Fibroblast of villous mesenchyme (primary cell): ENCODE data around the gene MRPL49. TPM values are rescaled to one million over a fixed set of nuclear protein-coding genes. Genes with fewer than 3 reads are reported as not detected.
"Not testable (repeated sequence)": the region's sequence is repeated elsewhere in the genome, so short reads cannot be mapped to it uniquely, and the experiment has no call there.

Experiments used
- DNase-seq: peaks from one replicate; pipeline ENCODE4 v3.0.0-alpha.2; 2010; ENCODE audit warnings: low read depth
- H3K4me3 ChIP-seq: 2 replicates; pipeline ENCODE4 v1.5.1; 2011; ENCODE audit warnings: low read depth, mild to moderate bottlenecking, low read length
- total RNA-seq: library from RNA; depleted of rRNA; stranded (reverse); fragments of >200 nt; gene quantifications from 2 replicates; pipeline ENCODE4 v1.2.3, GENCODE V29; 2012
- TF ChIP-seq, protein P1 (sequence below): IDR thresholded peaks from 2 replicates; pipeline ENCODE4 v1.5.1; 2012; ENCODE audit warnings: low read depth, mild to moderate bottlenecking, low read length; ENCODE audit not compliant: insufficient read depth

MRPL49 gene
- total RNA-seq, 1 donor, result 54.4 TPM

DNA sequence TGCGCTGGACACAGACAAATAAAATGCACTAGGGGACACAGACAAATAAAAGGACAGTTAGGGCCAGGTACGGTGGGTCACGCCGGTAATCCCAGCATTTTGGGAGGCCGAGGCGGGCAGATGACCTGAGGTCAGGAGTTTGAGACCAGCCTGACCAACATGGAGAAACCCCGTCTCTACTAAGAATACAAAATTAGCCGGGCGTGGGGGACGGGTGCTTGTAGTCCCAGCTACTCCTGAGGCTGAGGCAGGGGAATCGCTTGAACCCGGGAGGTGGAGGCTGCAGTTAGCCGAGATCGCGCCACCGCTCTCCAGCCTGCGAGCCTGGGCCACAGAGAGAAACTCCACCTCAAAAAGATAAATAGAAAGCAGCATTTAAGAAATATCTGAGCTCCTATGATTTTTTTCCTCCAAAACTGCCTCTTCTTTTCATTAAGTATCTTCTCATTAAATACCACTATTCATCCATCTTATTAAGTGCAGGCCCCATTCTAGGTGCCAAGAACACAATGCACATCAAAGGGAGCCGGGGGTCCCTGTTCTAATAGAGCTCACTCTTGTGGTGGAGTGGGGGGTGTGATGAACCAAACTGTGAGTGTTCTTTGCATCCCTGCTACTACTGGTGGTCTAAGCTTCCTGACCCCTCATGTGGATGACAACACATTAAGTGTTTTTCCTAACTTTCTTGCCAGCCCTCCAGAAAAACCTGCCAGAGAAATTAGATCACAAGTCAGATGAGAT is 3.9 kb upstream of the MRPL49 start:
- no peak for DNase-seq
- TF ChIP-seq, protein P1, sequence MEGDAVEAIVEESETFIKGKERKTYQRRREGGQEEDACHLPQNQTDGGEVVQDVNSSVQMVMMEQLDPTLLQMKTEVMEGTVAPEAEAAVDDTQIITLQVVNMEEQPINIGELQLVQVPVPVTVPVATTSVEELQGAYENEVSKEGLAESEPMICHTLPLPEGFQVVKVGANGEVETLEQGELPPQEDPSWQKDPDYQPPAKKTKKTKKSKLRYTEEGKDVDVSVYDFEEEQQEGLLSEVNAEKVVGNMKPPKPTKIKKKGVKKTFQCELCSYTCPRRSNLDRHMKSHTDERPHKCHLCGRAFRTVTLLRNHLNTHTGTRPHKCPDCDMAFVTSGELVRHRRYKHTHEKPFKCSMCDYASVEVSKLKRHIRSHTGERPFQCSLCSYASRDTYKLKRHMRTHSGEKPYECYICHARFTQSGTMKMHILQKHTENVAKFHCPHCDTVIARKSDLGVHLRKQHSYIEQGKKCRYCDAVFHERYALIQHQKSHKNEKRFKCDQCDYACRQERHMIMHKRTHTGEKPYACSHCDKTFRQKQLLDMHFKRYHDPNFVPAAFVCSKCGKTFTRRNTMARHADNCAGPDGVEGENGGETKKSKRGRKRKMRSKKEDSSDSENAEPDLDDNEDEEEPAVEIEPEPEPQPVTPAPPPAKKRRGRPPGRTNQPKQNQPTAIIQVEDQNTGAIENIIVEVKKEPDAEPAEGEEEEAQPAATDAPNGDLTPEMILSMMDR, result no peak
- no peak overlapping the region for H3K4me3 ChIP-seq

DNA sequence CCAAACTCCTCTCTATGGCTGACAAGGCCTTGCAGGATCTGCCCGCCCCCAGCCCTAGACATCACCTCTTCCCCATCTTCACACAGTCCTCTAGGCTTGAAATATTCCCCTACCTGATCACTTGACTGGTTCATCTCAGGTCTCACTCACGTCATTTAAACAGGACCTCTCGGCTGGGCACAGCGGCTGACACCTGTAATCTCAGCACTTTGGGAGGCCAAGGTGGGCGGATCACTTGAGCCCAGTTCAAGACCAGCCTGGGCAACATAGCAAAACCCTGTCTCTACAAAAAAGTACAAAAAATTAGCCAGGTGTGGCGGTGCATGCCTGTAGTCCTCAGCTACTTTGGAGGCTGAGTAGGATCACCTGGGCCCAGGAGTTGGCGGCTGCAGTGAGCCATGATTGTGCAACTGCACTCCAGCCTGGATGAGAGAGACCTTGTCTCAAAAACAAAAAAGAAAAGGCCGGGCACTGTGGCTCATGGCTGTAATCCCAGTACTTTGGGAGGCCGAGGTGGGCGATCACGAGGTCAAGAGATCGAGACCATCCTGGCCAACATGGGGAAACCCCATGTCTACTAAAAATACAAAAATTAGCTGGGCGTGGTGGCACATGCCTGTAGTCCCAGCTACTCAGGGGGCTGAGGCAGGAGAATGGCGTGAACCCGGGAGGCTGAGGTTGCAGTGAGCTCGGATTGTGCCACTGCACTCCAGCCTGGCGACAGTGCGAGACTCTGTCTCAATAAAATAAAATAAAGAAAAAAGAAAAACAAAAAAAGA is 3.0 kb upstream of the MRPL49 start:
- DNase-seq, H3K4me3 ChIP-seq: not testable (repeated sequence)

DNA sequence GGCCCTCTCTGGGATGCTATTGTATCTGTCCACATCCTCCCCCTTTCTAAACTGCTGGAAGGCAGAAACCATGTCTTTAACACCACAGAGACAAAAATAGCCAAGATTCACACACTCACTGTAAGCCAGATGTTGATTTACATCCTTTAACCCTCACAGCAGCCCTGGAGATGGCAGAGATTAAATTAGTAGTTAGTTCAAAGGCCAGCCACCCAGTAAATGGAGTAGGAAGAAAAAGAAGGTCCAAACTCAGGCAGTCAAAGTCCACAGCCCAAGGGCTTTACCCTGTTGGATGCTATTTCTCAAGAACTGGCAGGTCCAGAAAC is 2.5 kb upstream of the MRPL49 start:
- DNase-seq, result no peak
- TF ChIP-seq, protein P1, result no peak
- H3K4me3 ChIP-seq, result no peak overlapping the region

DNA sequence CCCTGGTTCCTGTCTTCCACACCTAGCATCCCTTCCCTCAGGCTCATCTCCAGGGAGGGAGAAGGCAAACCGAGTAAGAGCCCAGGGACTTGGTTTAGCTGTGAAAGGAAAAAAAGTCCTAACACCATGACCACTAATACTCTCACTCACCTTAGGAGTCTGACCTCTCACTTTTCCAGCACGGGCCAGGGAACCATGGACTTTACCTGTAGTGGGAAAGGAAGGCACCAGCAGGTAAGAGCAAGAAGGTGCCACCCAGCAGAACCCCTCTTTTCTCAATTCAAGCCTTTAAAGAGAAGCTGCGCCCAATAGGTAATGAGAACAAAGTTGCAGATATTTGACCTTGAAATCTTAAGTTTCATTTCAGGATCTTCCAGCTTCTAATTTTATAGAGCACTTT is 1.3 kb upstream of the MRPL49 start:
- DNase-seq, result no peak
- TF ChIP-seq, protein P1, result no peak
- H3K4me3 ChIP-seq, result peak overlapping the region; percentile 99

DNA sequence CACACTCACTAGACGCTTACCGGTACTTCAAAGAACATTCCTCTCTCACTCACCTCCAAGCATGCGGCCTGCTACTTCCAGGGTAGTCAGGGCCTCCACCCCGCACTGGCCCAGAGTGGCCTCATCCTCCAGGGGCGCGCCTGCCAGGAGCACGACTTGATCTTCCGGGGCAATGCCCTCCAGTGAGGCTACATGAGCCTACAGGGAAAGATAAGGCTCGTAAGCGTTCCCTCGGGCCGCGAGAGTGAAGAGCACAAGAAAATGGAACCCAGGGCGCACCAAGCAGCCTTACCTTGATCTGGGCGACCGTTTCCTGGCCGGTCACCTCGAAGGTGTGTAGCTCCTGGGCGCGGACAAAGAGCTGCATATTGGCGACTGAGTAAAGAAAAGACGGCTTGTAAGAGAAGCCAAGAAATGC is 665 bp upstream of the MRPL49 start:
- peak overlapping the region; percentile 99 for H3K4me3 ChIP-seq
- TF ChIP-seq, protein P1, result no peak
- no peak for DNase-seq

DNA sequence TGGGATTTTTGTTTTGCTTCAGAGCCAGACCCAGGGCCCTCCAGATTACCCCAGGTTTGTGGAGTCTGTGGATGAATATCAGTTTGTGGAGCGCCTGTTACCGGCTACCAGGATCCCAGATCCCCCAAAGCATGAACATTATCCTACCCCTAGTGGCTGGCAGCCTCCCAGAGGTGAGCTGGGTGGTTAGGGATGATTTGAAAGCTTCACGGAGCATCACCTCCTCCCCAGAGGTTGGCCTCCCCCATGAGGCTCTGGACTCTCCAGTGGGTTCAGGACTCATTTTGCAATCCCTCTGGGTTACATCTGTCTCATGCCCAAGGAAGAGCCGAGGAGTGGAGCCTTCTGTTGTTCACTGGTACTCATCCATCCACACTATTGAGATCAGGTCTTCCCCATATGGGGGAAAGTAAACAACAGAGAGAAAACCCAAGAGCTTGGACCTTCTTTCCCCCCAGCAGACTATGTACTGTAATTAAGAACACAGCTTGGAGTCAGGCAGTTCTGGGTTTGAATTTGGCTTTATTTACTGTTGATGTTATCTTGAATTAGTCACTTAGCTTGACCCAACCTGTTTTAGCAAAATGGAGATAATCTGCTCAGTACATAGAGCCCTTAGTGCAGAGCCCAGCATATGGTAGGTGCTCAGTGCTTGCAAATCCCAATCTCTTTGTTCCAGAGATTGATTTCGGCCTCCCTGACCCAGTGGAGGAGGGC is 2.5 kb downstream of the MRPL49 start:
- H3K4me3 ChIP-seq, result no peak overlapping the region
- TF ChIP-seq, protein P1, result no peak
- no peak for DNase-seq
